ENCODE results near the gene SLC1A7. TPM values are rescaled to one million over a fixed set of nuclear protein-coding genes. Genes with fewer than 3 reads are reported as not detected.

SLC1A7 gene
- polyA plus RNA-seq, 2 of the 4 experiments (the other 2 are of a cell fraction): 0.04 to 0.12 TPM

DNA sequence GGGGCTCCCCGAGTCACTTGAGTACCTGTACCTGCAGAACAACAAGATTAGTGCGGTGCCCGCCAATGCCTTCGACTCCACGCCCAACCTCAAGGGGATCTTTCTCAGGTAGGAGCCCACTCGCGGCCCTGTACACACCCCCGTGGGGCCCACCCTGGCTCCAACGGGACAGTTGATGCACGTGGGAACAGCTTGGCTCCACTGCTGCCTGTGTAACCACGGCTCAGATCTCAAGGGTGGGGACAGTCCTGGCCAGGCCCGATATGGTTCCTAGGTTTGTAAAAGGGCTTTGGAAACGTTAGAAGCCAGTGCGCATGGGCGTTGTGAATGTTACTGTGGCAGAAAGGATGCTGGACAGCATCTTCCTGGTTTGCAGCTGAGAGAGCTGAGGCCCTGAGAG lies 61.7 kb downstream of the SLC1A7 start (continued):
- TF ChIP-seq, protein P1, sequence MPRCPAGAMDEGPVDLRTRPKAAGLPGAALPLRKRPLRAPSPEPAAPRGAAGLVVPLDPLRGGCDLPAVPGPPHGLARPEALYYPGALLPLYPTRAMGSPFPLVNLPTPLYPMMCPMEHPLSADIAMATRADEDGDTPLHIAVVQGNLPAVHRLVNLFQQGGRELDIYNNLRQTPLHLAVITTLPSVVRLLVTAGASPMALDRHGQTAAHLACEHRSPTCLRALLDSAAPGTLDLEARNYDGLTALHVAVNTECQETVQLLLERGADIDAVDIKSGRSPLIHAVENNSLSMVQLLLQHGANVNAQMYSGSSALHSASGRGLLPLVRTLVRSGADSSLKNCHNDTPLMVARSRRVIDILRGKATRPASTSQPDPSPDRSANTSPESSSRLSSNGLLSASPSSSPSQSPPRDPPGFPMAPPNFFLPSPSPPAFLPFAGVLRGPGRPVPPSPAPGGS (IDR thresholded peaks at IDR 0.05): no peak
- TF ChIP-seq, protein P2, sequence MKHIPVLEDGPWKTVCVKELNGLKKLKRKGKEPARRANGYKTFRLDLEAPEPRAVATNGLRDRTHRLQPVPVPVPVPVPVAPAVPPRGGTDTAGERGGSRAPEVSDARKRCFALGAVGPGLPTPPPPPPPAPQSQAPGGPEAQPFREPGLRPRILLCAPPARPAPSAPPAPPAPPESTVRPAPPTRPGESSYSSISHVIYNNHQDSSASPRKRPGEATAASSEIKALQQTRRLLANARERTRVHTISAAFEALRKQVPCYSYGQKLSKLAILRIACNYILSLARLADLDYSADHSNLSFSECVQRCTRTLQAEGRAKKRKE (CRISPR knock-in tag; IDR thresholded peaks at IDR 0.05; ENCODE audit: low read depth): no peak
- no peak for TF ChIP-seq POLR2AphosphoS2 (conservative IDR thresholded peaks at IDR 0.05; ENCODE audit: low read length)
- no peak for TF ChIP-seq EP300 (IDR thresholded peaks at IDR 0.05)
- TF ChIP-seq TP53 (CRISPR knock-in tag; IDR thresholded peaks at IDR 0.05): no peak
- TF ChIP-seq RARB (CRISPR knock-in tag; IDR thresholded peaks at IDR 0.05): no peak
- TF ChIP-seq HOXA7 (CRISPR knock-in tag; IDR thresholded peaks at IDR 0.05): no peak
- TF ChIP-seq CHD2 (IDR thresholded peaks at IDR 0.05; ENCODE audit: low read length, partially characterized antibody): no peak

DNA sequence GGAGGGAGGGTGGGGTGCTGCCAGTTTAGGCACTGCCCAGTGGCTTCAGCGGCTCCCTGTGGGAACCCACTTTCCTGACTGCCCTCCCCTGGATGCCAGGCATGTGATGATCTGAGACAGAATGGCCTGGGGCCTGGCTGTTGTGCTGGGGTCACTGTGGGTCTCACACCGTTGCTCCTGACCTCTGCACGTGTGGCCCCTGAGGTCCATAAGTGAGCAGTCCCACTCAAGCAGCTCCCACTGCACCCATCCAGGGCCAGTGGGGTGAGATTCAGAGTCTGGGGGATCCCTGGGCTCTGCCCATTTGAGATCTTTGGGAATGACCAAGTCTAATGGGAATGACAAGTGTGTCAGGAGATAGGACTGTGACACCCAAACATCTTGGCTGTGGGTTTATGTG lies 62.4 kb downstream of the SLC1A7 start:
- ChIA-PET CTCF (interaction anchor here (1.1 to 2.2 kb wide), 3 partner anchors 8 to 77 kb away, joined by 3 to 5 read pairs (median 5); no protein-coding TSS in a partner anchor), POLR2A (no interaction called here)
- Histone ChIP-seq H3K4me3 (no peak overlapping the region), H3K4me2 (no peak overlapping the region), H3K4me1 (peaks cover 7% of the 10 kb centered on the region; the same call in 2 of the 3 replicates), H3K9me3 (no peaks in the 10 kb centered on the region), H3K27ac (no peak overlapping the region)
- no peak for ATAC-seq
- no peak for FAIRE-seq
- TF ChIP-seq MAFK (IDR thresholded peaks at IDR 0.05; ENCODE audit: partially characterized antibody) (no peak), HEYL (CRISPR knock-in tag; IDR thresholded peaks at IDR 0.05) (no peak), NFE2L2 (conservative IDR thresholded peaks at IDR 0.05; ENCODE audit: low read length) (no peak), CHD4 (IDR thresholded peaks at IDR 0.05; ENCODE audit: borderline replicate concordance) (no peak)
- no peak for DNase-seq (ENCODE audit: low read depth in 1 of 2, low spot score in 1 of 2)
- WGBS (ENCODE audit: missing lambda C conversion rate): 39% methylated on average over 3 of the region's 3 CpGs

DNA sequence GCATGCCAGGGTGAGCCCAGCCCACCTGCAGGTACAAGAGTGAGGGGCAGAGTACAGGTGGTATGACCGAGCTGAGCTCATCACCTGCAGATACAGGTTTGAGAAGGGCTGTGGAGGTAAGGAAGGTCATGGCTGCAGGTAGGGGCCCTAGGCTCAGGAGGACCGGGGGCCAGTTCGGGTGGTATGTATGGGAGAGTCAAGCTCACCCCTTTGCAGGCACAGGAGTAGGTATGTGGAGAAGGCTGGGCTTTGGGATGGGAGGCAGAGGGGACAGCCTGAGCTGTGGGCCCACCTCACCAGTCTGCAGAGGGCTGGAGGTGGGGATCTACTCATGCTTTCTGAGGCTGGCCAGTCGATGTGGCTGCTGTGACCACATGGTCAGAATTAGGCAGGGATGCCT lies 63.2 kb downstream of the SLC1A7 start:
- no peak overlapping the region for H3K27ac ChIP-seq
- H3K4me2 ChIP-seq: no peak overlapping the region
- H3K4me3 ChIP-seq: no peak overlapping the region
- DNase-seq (ENCODE audit: low read depth in 1 of 2, low spot score in 1 of 2): no peak
- no peak for ATAC-seq
- FAIRE-seq: no peak
- 73% methylated on average over 4 of the region's 4 CpGs for WGBS (ENCODE audit: missing lambda C conversion rate)
- no peaks in the 10 kb centered on the region; the same call in 2 of the 3 replicates for H3K4me1 ChIP-seq
- no peak for TF ChIP-seq ZNF302 (CRISPR knock-in tag; IDR thresholded peaks at IDR 0.05)
- no peak for TF ChIP-seq HOXB5 (CRISPR knock-in tag; IDR thresholded peaks at IDR 0.05)
- no peak for TF ChIP-seq CBX2 (IDR thresholded peaks at IDR 0.05; ENCODE audit: borderline replicate concordance, low read depth)
- TF ChIP-seq EHMT2 (IDR thresholded peaks at IDR 0.05; ENCODE audit: low read depth): no peak
- no peak for TF ChIP-seq TP53 (CRISPR knock-in tag; IDR thresholded peaks at IDR 0.05)
- TF ChIP-seq, protein P3, sequence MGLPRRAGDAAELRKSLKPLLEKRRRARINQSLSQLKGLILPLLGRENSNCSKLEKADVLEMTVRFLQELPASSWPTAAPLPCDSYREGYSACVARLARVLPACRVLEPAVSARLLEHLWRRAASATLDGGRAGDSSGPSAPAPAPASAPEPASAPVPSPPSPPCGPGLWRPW (IDR thresholded peaks at IDR 0.05): no peak
- ChIA-PET CTCF (interaction anchor here (0.6 to 2.2 kb wide), 2 partner anchors 9 to 344 kb away, joined by 3 to 5 read pairs; no protein-coding TSS in a partner anchor), POLR2A (no interaction called here)
- no peaks in the 10 kb centered on the region for H3K9me3 ChIP-seq

DNA sequence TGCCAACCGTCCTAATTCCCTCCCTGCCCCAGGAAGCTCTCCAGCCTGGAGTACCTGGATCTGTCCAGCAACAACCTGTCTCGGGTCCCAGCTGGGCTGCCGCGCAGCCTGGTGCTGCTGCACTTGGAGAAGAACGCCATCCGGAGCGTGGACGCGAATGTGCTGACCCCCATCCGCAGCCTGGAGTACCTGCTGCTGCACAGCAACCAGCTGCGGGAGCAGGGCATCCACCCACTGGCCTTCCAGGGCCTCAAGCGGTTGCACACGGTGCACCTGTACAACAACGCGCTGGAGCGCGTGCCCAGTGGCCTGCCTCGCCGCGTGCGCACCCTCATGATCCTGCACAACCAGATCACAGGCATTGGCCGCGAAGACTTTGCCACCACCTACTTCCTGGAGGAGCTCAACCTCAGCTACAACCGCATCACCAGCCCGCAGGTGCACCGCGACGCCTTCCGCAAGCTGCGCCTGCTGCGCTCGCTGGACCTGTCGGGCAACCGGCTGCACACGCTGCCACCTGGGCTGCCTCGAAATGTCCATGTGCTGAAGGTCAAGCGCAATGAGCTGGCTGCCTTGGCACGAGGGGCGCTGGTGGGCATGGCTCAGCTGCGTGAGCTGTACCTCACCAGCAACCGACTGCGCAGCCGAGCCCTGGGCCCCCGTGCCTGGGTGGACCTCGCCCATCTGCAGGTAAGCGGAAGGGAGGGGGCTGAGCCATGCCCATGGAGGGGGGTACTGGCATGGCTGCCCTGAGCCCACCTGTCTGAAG lies 63.9 kb downstream of the SLC1A7 start:
- no peak for ATAC-seq
- Histone ChIP-seq H3K4me2 (no peak overlapping the region), H3K4me3 (no peak overlapping the region), H3K27ac (no peak overlapping the region), H3K4me1 (no peaks in the 10 kb centered on the region), H3K9me3 (no peaks in the 10 kb centered on the region)
- CTCF ChIA-PET: interaction anchor here (0.6 to 2.2 kb wide), 2 partner anchors 10 to 345 kb away, joined by 3 to 5 read pairs; no protein-coding TSS in a partner anchor
- WGBS (ENCODE audit: missing lambda C conversion rate): 89% methylated on average over 21 of the region's 46 CpGs
- POLR2A ChIA-PET: no interaction called here
- no peak for TF ChIP-seq JUN (IDR thresholded peaks at IDR 0.05)
- no peak for TF ChIP-seq CHD2 (IDR thresholded peaks at IDR 0.05; ENCODE audit: low read length, partially characterized antibody)
- no peak for TF ChIP-seq MYC (IDR thresholded peaks at IDR 0.05; ENCODE audit: borderline replicate concordance, low read length)
- TF ChIP-seq, protein P3 (IDR thresholded peaks at IDR 0.05): no peak
- TF ChIP-seq FOXS1 (CRISPR knock-in tag; IDR thresholded peaks at IDR 0.05): no peak
- TF ChIP-seq, protein P2 (CRISPR knock-in tag; IDR thresholded peaks at IDR 0.05; ENCODE audit: low read depth): no peak
- DNase-seq (ENCODE audit: low read depth in 1 of 2, low spot score in 1 of 2): no peak
- FAIRE-seq: no peak

All from A549 (cell line).